ENCODE data around the gene SLC30A7.

DNA sequence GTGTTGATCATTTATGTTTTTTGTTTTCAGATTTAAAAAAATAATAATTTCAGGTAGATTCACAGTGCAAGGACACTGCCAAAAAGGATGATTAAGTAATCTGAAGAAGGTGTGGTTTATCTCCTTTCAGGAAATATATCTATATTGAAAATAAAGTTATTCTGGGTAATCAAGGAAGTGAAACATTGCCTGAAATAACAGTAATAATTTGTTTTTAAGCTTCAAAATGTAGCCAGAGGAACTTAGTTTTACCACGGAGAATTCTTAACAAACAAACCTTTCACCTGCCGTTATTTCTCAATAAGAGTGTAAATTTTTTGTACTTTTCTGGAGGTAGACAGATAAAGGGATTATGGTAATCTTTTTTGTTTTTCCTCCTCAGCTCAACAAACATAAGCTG is 132.6 kb downstream of the SLC30A7 start:
- no peak for TF ChIP-seq POLR2A (IDR thresholded peaks at IDR 0.05)
- TF ChIP-seq, protein P1, sequence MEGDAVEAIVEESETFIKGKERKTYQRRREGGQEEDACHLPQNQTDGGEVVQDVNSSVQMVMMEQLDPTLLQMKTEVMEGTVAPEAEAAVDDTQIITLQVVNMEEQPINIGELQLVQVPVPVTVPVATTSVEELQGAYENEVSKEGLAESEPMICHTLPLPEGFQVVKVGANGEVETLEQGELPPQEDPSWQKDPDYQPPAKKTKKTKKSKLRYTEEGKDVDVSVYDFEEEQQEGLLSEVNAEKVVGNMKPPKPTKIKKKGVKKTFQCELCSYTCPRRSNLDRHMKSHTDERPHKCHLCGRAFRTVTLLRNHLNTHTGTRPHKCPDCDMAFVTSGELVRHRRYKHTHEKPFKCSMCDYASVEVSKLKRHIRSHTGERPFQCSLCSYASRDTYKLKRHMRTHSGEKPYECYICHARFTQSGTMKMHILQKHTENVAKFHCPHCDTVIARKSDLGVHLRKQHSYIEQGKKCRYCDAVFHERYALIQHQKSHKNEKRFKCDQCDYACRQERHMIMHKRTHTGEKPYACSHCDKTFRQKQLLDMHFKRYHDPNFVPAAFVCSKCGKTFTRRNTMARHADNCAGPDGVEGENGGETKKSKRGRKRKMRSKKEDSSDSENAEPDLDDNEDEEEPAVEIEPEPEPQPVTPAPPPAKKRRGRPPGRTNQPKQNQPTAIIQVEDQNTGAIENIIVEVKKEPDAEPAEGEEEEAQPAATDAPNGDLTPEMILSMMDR (IDR thresholded peaks at IDR 0.05): no peak

Data from lower leg skin (tissue), 3 donors.